Upper lobe of left lung (tissue), 6 donors: ENCODE measurements around the gene ADAT1. TPM values are rescaled to one million over a fixed set of nuclear protein-coding genes. Genes with fewer than 3 reads are reported as not detected.

Experiments
- ATAC-seq, 2 donors: fragments of 200-7000 bp; cut with Tn5 transposase; one replicate each; pipeline ENCODE4 v1.9.1; 2022; ENCODE audit warnings: mild to moderate bottlenecking in 2 of 2, moderate library complexity in 2 of 2; ENCODE audit not compliant: low FRiP score in 2 of 2
- DNase-seq, 2 donors: peaks; one replicate each; pipeline ENCODE4 v3.0.0-alpha.2; 2019 to 2020
- H3K27ac ChIP-seq, 4 donors: fragments of 200-600 bp; sonication (generic); one replicate each; pipeline ENCODE4 v1.5.1; 2016 to 2019
- H3K27me3 ChIP-seq, 4 donors: fragments of 200-600 bp; sonication (generic); one replicate each; pipeline ENCODE4 v1.5.1; 2017 to 2019
- H3K36me3 ChIP-seq, 4 donors: fragments of 200-600 bp; sonication (generic); one replicate each; pipeline ENCODE4 v1.5.1; 2016 to 2019
- H3K4me1 ChIP-seq, 4 donors: fragments of 200-600 bp; sonication (generic); one replicate each; pipeline ENCODE4 v1.5.1; 2018 to 2019
- H3K4me3 ChIP-seq, 4 donors: fragments of 200-600 bp; sonication (generic); one replicate each; pipeline ENCODE4 v1.5.1; 2017 to 2019; ENCODE audit warnings: mild to moderate bottlenecking in 2 of 4, moderate library complexity in 1 of 4
- H3K9me3 ChIP-seq, 4 donors: fragments of 200-600 bp; sonication (generic); one replicate each; pipeline ENCODE4 v1.5.1; 2018 to 2019
- CTCF ChIP-seq, 6 experiments: fragments of 450-650 bp in 4 of 6; fragments of 200-600 bp in 2 of 6; sonication (generic) in 2 of 6; IDR thresholded peaks; one replicate each; pipeline ENCODE4 v1.5.1; 2016 to 2019; ENCODE audit warnings: antibody characterized with exemption in 6 of 6
- EP300 ChIP-seq, 4 donors: sonication (generic); formaldehyde crosslinking; IDR thresholded peaks; one replicate each; pipeline ENCODE4 v1.5.1; 2017; ENCODE audit warnings: antibody characterized with exemption in 4 of 4, control low read depth in 2 of 4
- POLR2A ChIP-seq, 4 donors: fragments of 450-650 bp; IDR thresholded peaks; one replicate each; pipeline ENCODE4 v1.5.1; 2016 to 2017; ENCODE audit warnings: antibody characterized with exemption in 4 of 4, mild to moderate bottlenecking in 2 of 4
- POLR2AphosphoS5 ChIP-seq, 2 donors: sonication (generic); formaldehyde crosslinking; IDR thresholded peaks; one replicate each; pipeline ENCODE4 v1.5.1; 2017; ENCODE audit warnings: antibody characterized with exemption in 2 of 2
- WGBS, 2 donors: methylation state at CpG; one replicate each; pipeline ENCODE4 v1.1.5; 2017 to 2018; 5-methylcytosine and 5-hydroxymethylcytosine counted together
- total RNA-seq, 6 donors: library from RNA; depleted of rRNA in 4 of 6; stranded (reverse); fragments of >200 nt in 4 of 6; gene quantifications; one replicate each; pipeline versions ENCODE4 v1.1.0 to v1.2.1, GENCODE V29; 2016 to 2021
- donor health status: DM: no; HTN: no; CAD: no; lungs with moderate emphysema.
- donor health status: DM: no; HTN: yes; CAD: no; lungs with severe emphysema.

Gene ADAT1
- total RNA-seq, 6 donors from 2014 or later = 30.6 to 77.5 (median 46.7) TPM

GRCh38 chr16:75566758-75567255 lies 56.3 kb downstream of the ADAT1 start:
- H3K27ac ChIP-seq = peak overlapping the region; percentile 82 to 89 (median 88)

GRCh38 chr16:75566040-75566757 lies 56.9 kb downstream of the ADAT1 start, which contains the start of gene GABARAPL2:
TSS of gene GABARAPL2 (plus strand) at chr16:75566379. CDS start at chr16:75566487, 108 bp downstream.
- ATAC-seq (peak; percentile 94 to 97), DNase-seq (peak; percentile 87 to 99)
- Histone ChIP-seq H3K4me1 (peaks cover 32 to 50% (median 39%) of the 10 kb centered on the region in 4 donors), H3K4me3 (peak within 1 kb of the TSS; percentile 80 to 99 (median 96)), H3K36me3 (peaks cover 0 to 37% (median 27%) of the 10 kb centered on the region in 4 donors), H3K9me3 (no peaks in the 10 kb centered on the region), H3K27ac (peak within 1 kb of the TSS; percentile 82 to 89 (median 88)), H3K27me3 (no peaks in the 10 kb centered on the region)
- peak in 3 of 4 donors; percentile 23 to 94 (median 70) for TF ChIP-seq POLR2A (IDR thresholded peaks at IDR 0.05)
- TF ChIP-seq POLR2AphosphoS5 (IDR thresholded peaks at IDR 0.05) = peak; percentile 87 to 95
- TF ChIP-seq EP300 (IDR thresholded peaks at IDR 0.05) = peak in 1 of 4 donors; percentile 17
- no peak for TF ChIP-seq CTCF (IDR thresholded peaks at IDR 0.05)
- WGBS, 2 donors = 0% methylated on average over 7 to 31 of the region's 69 CpGs

More at GRCh38 chr16:75566758-75567255, 56.3 kb downstream of the ADAT1 start:
- H3K27me3 ChIP-seq = no peaks in the 10 kb centered on the region
- DNase-seq = peak; percentile 28 to 83
- TF ChIP-seq POLR2AphosphoS5 (IDR thresholded peaks at IDR 0.05) (no peak), EP300 (IDR thresholded peaks at IDR 0.05) (no peak), CTCF (IDR thresholded peaks at IDR 0.05) (no peak), POLR2A (IDR thresholded peaks at IDR 0.05) (no peak)
- H3K4me1 ChIP-seq = peaks cover 34 to 56% (median 40%) of the 10 kb centered on the region in 4 donors
- peak overlapping the region; percentile 80 to 99 (median 96) for H3K4me3 ChIP-seq
- H3K9me3 ChIP-seq = no peaks in the 10 kb centered on the region
- 0 to 1% methylated on average over 1 to 32 of the region's 32 CpGs for WGBS, 2 donors
- peak in 1 of 2 donors; percentile 37 for ATAC-seq
- peaks cover 0 to 43% (median 32%) of the 10 kb centered on the region in 4 donors for H3K36me3 ChIP-seq

GRCh38 chr16:75565640-75566039 lies 57.4 kb downstream of the ADAT1 start:
- Histone ChIP-seq H3K27ac (peak overlapping the region; percentile 82 to 89 (median 88)), H3K4me3 (peak overlapping the region; percentile 80 to 99 (median 96)), H3K9me3 (no peaks in the 10 kb centered on the region), H3K27me3 (no peaks in the 10 kb centered on the region), H3K36me3 (peaks cover 0 to 32% (median 24%) of the 10 kb centered on the region in 4 donors), H3K4me1 (peaks cover 28 to 46% (median 36%) of the 10 kb centered on the region in 4 donors)
- WGBS, 2 donors = 16 to 22% methylated on average over 15 of the region's 15 CpGs
- TF ChIP-seq POLR2AphosphoS5 (IDR thresholded peaks at IDR 0.05) (no peak), EP300 (IDR thresholded peaks at IDR 0.05) (no peak), POLR2A (IDR thresholded peaks at IDR 0.05) (no peak), CTCF (IDR thresholded peaks at IDR 0.05) (no peak)
- no peak for ATAC-seq
- DNase-seq = no peak

GRCh38 chr16:75559564-75560372 lies 63.3 kb downstream of the ADAT1 start:
- TF ChIP-seq CTCF (IDR thresholded peaks at IDR 0.05) (no peak), POLR2A (IDR thresholded peaks at IDR 0.05) (no peak)
- no peak for DNase-seq

More at GRCh38 chr16:75559564-75560372, 63.3 kb downstream of the ADAT1 start:
- H3K36me3 ChIP-seq = no peaks in the 10 kb centered on the region
- no peak overlapping the region for H3K27ac ChIP-seq
- H3K27me3 ChIP-seq = no peaks in the 10 kb centered on the region
- peaks cover under 1 to 18% (median 12%) of the 10 kb centered on the region in 4 donors for H3K4me1 ChIP-seq
- no peak overlapping the region for H3K4me3 ChIP-seq
- peak in 1 of 2 donors; percentile 18 for ATAC-seq
- no peaks in the 10 kb centered on the region for H3K9me3 ChIP-seq
- 67 to 71% methylated on average over 10 of the region's 10 CpGs for WGBS, 2 donors
